ENCODE data around the gene CYP3A5.

The CYP3A5 gene

DNA sequence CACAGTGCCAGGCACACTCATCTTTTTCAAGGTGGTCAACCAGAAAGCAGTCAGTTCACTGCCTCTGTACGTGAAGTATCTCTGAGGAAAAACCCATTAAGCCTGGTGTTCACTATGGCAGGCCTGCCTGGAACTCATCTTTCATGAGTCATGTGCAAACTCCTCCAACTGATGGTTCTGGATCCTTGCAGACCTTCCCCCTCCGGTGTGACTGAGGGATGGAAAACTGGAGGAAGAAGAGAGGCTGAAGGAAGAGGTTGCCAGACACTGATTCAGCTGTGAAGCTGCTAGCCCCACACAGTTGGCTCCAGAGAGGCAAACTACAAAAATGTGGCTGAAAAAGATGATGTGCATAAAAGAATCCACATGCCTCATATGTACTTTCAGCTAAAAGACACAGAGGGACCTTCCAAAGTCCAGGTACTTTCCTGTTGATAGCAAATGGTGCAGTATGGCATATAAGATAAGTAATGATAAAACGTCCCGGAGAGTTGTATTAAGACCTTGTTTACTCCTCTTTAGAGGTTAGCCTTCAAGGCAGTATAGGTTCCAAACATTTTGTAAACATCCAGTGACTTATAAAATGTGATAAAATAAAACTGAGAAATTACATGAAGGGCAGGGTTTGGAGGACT lies 2.7 kb downstream of the CYP3A5 start:
- DNase-seq (ENCODE audit: extremely low read depth, low read depth): no peak
- TF ChIP-seq, protein P1, sequence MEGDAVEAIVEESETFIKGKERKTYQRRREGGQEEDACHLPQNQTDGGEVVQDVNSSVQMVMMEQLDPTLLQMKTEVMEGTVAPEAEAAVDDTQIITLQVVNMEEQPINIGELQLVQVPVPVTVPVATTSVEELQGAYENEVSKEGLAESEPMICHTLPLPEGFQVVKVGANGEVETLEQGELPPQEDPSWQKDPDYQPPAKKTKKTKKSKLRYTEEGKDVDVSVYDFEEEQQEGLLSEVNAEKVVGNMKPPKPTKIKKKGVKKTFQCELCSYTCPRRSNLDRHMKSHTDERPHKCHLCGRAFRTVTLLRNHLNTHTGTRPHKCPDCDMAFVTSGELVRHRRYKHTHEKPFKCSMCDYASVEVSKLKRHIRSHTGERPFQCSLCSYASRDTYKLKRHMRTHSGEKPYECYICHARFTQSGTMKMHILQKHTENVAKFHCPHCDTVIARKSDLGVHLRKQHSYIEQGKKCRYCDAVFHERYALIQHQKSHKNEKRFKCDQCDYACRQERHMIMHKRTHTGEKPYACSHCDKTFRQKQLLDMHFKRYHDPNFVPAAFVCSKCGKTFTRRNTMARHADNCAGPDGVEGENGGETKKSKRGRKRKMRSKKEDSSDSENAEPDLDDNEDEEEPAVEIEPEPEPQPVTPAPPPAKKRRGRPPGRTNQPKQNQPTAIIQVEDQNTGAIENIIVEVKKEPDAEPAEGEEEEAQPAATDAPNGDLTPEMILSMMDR (IDR thresholded peaks at IDR 0.05; ENCODE audit: low read depth, low read length): no peak

DNA sequence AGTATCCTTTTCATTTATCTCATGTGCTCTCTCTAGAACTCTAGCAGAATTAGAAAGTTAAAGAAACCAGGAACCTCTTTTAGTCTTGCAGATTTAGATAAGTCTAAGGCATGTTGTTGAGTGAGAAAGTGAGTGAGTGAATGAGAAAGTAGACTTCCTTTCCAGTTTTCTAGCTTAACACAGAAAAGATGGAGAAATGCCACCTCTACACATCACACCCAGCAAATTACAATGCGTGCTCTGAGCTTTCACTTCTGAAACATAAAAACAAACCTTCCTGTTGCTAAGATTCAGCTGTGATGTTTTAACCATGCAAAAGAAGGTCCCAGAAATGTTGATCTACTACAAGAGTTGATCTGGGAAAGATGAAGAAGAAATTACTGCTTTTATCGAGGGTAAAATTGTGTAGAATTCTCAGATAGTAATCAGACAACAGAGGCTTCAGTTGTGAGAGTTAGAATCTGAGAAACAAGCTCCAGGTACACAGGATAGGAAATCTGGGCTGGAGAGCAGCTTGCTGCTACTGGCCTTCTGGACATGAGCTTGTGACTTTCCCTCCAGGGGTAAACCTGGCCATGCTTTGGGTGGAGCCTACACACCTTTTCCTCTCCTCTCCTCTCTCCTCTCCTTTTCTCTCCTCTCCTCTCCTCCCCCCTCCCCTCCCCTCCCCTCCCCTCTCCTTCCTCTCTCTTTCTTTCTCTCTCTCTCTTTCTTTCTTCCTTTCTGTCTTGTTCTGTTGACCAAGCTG lies 4.6 kb downstream of the CYP3A5 start:
- DNase-seq (ENCODE audit: extremely low read depth, low read depth): no peak
- TF ChIP-seq, protein P1 (IDR thresholded peaks at IDR 0.05; ENCODE audit: low read depth, low read length): no peak

- TF ChIP-seq, protein P1 (IDR thresholded peaks at IDR 0.05; ENCODE audit: low read depth, low read length): no peak
- no peak for DNase-seq (ENCODE audit: extremely low read depth, low read depth)
Measured at GRCh38 chr7:99672573-99672972, 7.2 kb downstream of the CYP3A5 start.

- TF ChIP-seq, protein P1 (IDR thresholded peaks at IDR 0.05; ENCODE audit: low read depth, low read length): no peak
- no peak for DNase-seq (ENCODE audit: extremely low read depth, low read depth)
Measured at GRCh38 chr7:99669782-99670181, 10.0 kb downstream of the CYP3A5 start.

DNA sequence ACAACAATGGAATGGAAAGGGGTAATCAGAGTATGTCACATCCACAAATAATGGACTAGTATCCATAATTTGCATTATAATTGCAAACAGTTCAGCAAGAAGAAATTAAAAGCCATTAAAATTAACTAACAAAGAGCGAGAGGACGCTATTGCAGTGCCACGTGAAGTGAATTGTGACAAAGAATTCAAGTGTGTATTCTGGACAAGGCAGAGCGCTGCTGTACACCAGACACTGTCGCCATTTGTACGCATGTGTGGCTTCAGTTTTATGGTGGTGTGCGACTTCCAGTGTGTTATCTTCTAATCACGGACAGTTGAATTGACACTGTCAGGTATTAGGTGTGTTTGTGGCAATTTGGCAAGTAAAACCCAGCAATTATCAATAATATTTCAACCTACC lies 11.3 kb downstream of the CYP3A5 start:
- DNase-seq (ENCODE audit: extremely low read depth, low read depth): no peak
- TF ChIP-seq, protein P1 (IDR thresholded peaks at IDR 0.05; ENCODE audit: low read depth, low read length): no peak

- TF ChIP-seq, protein P1 (IDR thresholded peaks at IDR 0.05; ENCODE audit: low read depth, low read length): no peak
- DNase-seq (ENCODE audit: extremely low read depth, low read depth): no peak
Measured at GRCh38 chr7:99667179-99667578, 12.6 kb downstream of the CYP3A5 start.

DNA sequence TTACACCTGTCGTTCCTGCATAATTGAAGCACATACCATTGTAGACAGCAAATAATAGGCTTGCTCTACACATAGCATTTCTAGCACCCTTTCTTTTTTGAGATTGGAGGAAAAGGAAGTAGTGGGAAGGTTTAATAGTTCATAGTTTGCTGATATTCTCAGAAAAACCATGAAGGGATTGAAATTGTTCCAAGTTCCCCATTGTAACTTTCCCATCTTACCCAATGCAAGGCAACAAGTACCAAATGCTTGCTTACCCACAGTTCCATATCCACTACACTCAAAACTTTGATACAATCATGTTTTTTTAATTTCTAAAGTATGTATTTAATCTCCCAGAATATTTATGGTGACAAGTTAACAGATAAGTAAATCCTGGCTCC lies 13.8 kb downstream of the CYP3A5 start:
- no peak for DNase-seq (ENCODE audit: extremely low read depth, low read depth)
- TF ChIP-seq, protein P1 (IDR thresholded peaks at IDR 0.05; ENCODE audit: low read depth, low read length): no peak
